ENCODE data around the gene NFATC4. TPM values are rescaled to one million over a fixed set of nuclear protein-coding genes. Genes with fewer than 3 reads are reported as not detected.

NFATC4 gene
- total and polyA plus RNA-seq, 10 of the 15 experiments (the other 5 are each of a cell fraction or from before 2014, with no cell fraction given), result 0.97 to 14.3 (median 4.9) TPM

- TF ChIP-seq ZBTB40 (IDR thresholded peaks at IDR 0.05; ENCODE audit: borderline replicate concordance) (peak; percentile 60; the same call in 1 of the 2 replicates), SMAD1 (IDR thresholded peaks at IDR 0.05; ENCODE audit: low read depth, partially characterized antibody) (no peak), SIX5 (IDR thresholded peaks at IDR 0.05; ENCODE audit: low read depth, low read length, severe bottlenecking) (no peak), FOS (IDR thresholded peaks at IDR 0.05; ENCODE audit: borderline replicate concordance, extremely low read depth, insufficient read length) (no peak), YY1 (IDR thresholded peaks at IDR 0.05; ENCODE audit: low read depth, low read length) (peak; percentile 44; the same call in 1 of the 2 replicates), ZNF217 (IDR thresholded peaks at IDR 0.05) (no peak), RCOR1 (conservative IDR thresholded peaks at IDR 0.05; ENCODE audit: low read depth, low read length) (no peak), KLF5 (IDR thresholded peaks at IDR 0.05; ENCODE audit: partially characterized antibody) (no peak), ASH2L (IDR thresholded peaks at IDR 0.05; ENCODE audit: borderline replicate concordance, low read depth) (no peak), SKIL (IDR thresholded peaks at IDR 0.05; ENCODE audit: low read depth, poor library complexity, severe bottlenecking) (no peak), NBN (IDR thresholded peaks at IDR 0.05) (no peak; the same call in none of the 2 replicates), MEF2A (IDR thresholded peaks at IDR 0.05; ENCODE audit: insufficient read depth, low read depth, low read length) (no peak), PRDM15 (CRISPR knock-in tag; IDR thresholded peaks at IDR 0.05) (no peak), BACH1 (IDR thresholded peaks at IDR 0.05; ENCODE audit: borderline replicate concordance) (peak; percentile 36; the same call in 1 of the 2 replicates), IRF4 (IDR thresholded peaks at IDR 0.05; ENCODE audit: low read depth, low read length) (no peak), ZNF274 (IDR thresholded peaks at IDR 0.05; ENCODE audit: insufficient read depth, insufficient read length) (no peak), JUND (IDR thresholded peaks at IDR 0.05; ENCODE audit: low read depth, low read length) (no peak), MXI1 (IDR thresholded peaks at IDR 0.05; ENCODE audit: low read depth, low read length) (0 out of 2 replicates have a peak, but pooled peaks have one; percentile 7)
Measured at GRCh38 chr14:24366721-24367513, 1.1 kb upstream of the NFATC4 start (continued).
